Esophagus squamous epithelium (tissue), 4 donors: ENCODE measurements around the gene PHF23.

Experiments used
- POLR2A ChIP-seq, 4 donors: fragments of 450-650 bp; IDR thresholded peaks; one replicate each; pipeline ENCODE4 v1.6.1; 2017; ENCODE audit warnings: antibody characterized with exemption in 4 of 4, mild to moderate bottlenecking in 4 of 4, moderate library complexity in 3 of 4
- TF ChIP-seq, protein P1 (sequence below), 6 experiments: fragments of 450-650 bp in 4 of 6; fragments of 200-600 bp in 2 of 6; sonication (generic) in 2 of 6; IDR thresholded peaks; one replicate each; pipeline ENCODE4 v1.5.1; 2016 to 2019; ENCODE audit warnings: antibody characterized with exemption in 6 of 6, mild to moderate bottlenecking in 4 of 6, moderate library complexity in 4 of 6

DNA sequence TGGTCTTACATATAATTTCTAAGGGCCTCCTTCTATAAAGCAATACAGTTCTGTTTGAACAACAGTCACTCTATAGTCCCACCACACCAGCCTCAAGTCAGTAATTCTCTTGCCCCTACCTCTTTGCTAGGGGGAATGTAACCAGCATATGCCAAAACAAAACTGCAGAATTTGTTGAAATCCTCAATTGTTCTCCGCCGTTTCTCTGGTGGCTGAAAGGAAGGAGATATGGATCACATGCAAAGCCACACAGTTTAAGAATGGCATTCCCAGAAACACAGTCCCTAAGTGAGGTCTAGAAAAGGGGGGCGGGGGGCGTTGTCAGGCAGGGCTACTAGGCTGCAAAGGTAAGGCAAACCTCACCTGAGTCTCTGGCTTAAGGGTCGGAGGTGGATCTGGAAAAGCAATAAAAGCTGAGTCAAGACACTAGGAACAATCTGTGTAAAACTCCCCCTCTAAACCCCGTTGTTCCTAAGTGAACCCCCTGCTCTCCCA is 1.9 kb downstream of the PHF23 start:
- no peak for TF ChIP-seq POLR2A (IDR thresholded peaks at IDR 0.05)
- TF ChIP-seq, protein P1, sequence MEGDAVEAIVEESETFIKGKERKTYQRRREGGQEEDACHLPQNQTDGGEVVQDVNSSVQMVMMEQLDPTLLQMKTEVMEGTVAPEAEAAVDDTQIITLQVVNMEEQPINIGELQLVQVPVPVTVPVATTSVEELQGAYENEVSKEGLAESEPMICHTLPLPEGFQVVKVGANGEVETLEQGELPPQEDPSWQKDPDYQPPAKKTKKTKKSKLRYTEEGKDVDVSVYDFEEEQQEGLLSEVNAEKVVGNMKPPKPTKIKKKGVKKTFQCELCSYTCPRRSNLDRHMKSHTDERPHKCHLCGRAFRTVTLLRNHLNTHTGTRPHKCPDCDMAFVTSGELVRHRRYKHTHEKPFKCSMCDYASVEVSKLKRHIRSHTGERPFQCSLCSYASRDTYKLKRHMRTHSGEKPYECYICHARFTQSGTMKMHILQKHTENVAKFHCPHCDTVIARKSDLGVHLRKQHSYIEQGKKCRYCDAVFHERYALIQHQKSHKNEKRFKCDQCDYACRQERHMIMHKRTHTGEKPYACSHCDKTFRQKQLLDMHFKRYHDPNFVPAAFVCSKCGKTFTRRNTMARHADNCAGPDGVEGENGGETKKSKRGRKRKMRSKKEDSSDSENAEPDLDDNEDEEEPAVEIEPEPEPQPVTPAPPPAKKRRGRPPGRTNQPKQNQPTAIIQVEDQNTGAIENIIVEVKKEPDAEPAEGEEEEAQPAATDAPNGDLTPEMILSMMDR (IDR thresholded peaks at IDR 0.05) = no peak
